K562 (cell line): ENCODE results near the gene TULP4. TPM values are rescaled to one million over a fixed set of nuclear protein-coding genes. Genes with fewer than 3 reads are reported as not detected.

ENCODE experiments used
- ATAC-seq: fragments of 200-7000 bp; cut with Tn5 transposase; 3 replicates; pipeline ENCODE4 v1.9.1; 2020; ENCODE audit warnings: moderate library complexity
- BruUV-seq: library from RNA; stranded (reverse); fragments of 400-500 nt; replicated peaks from 2 replicates; lab custom pipeline; 2021; lab: Mats Ljungman, UMichigan
- CTCF ChIA-PET: fragments of 300-600 bp; formaldehyde crosslinking; extraction: SDS; loops from one replicate; lab custom pipeline; 2021; ENCODE audit warnings: low intra/inter-chr PET ratio; lab: Yijun Ruan, JAX
- POLR2A ChIA-PET: fragments of 300-600, 350-650 bp; sonication (Branson Sonifier 250); formaldehyde crosslinking; extraction: SDS; loops from one replicate; lab custom pipeline; 2021; ENCODE audit warnings: antibody characterized with exemption, inconsistent platforms; lab: Yijun Ruan, JAX
- DNase-seq, 4 experiments: peaks; one replicate each; pipeline versions ENCODE4 v3.0.0 to v3.0.0-alpha.2; 2011 to 2018; ENCODE audit warnings: low spot score in 3 of 4, mixed read lengths in 3 of 4; ENCODE audit errors: extremely low read depth in 1 of 4
- FAIRE-seq: peaks from 2 replicates; lab custom pipeline; 2011; peaks lifted over from hg19 to GRCh38; lab: Jason Lieb, UNC
- H2AFZ ChIP-seq: 2 replicates; pipeline ENCODE4 v1.6.0; 2011; ENCODE audit warnings: low read depth, low read length, control low read depth, inconsistent platforms
- H3K27ac ChIP-seq: fragments of 200-600 bp; 3 replicates; pipeline ENCODE4 v1.8.0; 2011; ENCODE audit warnings: low read depth, mild to moderate bottlenecking, control low read depth, inconsistent platforms, low read length, moderate library complexity, mixed read lengths; ENCODE audit errors: extremely low read depth
- H3K27me3 ChIP-seq, 2 experiments: fragments of 300-600 bp in 1 of 2; 2 replicates in 1 of 2; 3 replicates in 1 of 2; pipeline versions ENCODE4 v1.6.0 to v1.8.0; 2011; ENCODE audit warnings: inconsistent platforms in 2 of 2, low read length in 2 of 2, mild to moderate bottlenecking in 1 of 2, mixed read lengths in 1 of 2, moderate library complexity in 1 of 2; ENCODE audit not compliant: control insufficient read depth in 2 of 2, insufficient read depth in 2 of 2
- H3K36me3 ChIP-seq: fragments of 300-600 bp; 3 replicates; pipeline ENCODE4 v1.8.0; 2011; ENCODE audit warnings: mild to moderate bottlenecking, low read length, inconsistent platforms; ENCODE audit not compliant: control insufficient read depth, insufficient read depth
- H3K4me1 ChIP-seq, 2 experiments: fragments of 200-600 bp in 1 of 2; replicated peaks in 1 of 2; 2 replicates in 1 of 2; 3 replicates in 1 of 2; pipeline versions ENCODE4 v1.5.1 to v1.8.0; 2011; ENCODE audit warnings: inconsistent platforms in 2 of 2, low read length in 2 of 2, mild to moderate bottlenecking in 1 of 2, mixed read lengths in 1 of 2, moderate library complexity in 1 of 2; ENCODE audit not compliant: control insufficient read depth in 2 of 2, insufficient read depth in 2 of 2
- H3K4me2 ChIP-seq: 2 replicates; pipeline ENCODE4 v1.6.1; 2011; ENCODE audit warnings: low read length, control low read depth, inconsistent platforms, mixed read lengths; ENCODE audit not compliant: insufficient read depth
- H3K4me3 ChIP-seq: fragments of 200-600 bp; sonication (generic), shearing (Covaris generic); 2 replicates; pipeline ENCODE4 v1.5.1; 2016; ENCODE audit warnings: control low read depth, inconsistent platforms
- H3K79me2 ChIP-seq: fragments of 200-600 bp; 3 replicates; pipeline ENCODE4 v1.8.0; 2011; ENCODE audit warnings: low read length, inconsistent platforms; ENCODE audit not compliant: control insufficient read depth, insufficient read depth
- H3K9ac ChIP-seq, 2 experiments: 2 replicates each; pipeline versions ENCODE4 v1.6.0 to v1.6.1; 2011; ENCODE audit warnings: low read depth in 2 of 2, low read length in 2 of 2, control low read depth in 1 of 2, inconsistent platforms in 1 of 2, mild to moderate bottlenecking in 1 of 2, mixed read lengths in 1 of 2; ENCODE audit not compliant: insufficient read depth in 1 of 2
- H3K9me1 ChIP-seq: one replicate; pipeline ENCODE4 v1.6.0; 2011; ENCODE audit warnings: inconsistent platforms, mild to moderate bottlenecking, low read length, moderate library complexity; ENCODE audit not compliant: control insufficient read depth, insufficient read depth
- H3K9me3 ChIP-seq: replicated peaks from 2 replicates; pipeline ENCODE4 v1.5.1; 2011; ENCODE audit warnings: low read depth, low read length, inconsistent platforms; ENCODE audit not compliant: control insufficient read depth, insufficient read depth
- H4K20me1 ChIP-seq: replicated peaks from 2 replicates; pipeline ENCODE4 v1.6.1; 2011; ENCODE audit warnings: low read length, inconsistent platforms, mixed read lengths; ENCODE audit not compliant: control insufficient read depth, insufficient read depth
- BCLAF1 ChIP-seq, 2 experiments: fragments of 450-650 bp in 1 of 2; IDR thresholded peaks; 2 replicates each; pipeline ENCODE4 v1.6.1; 2011 to 2017; ENCODE audit warnings: low read depth in 2 of 2, antibody characterized with exemption in 1 of 2, borderline replicate concordance in 1 of 2, low read length in 1 of 2, mild to moderate bottlenecking in 1 of 2, mixed read lengths in 1 of 2; ENCODE audit not compliant: control insufficient read depth in 1 of 2
- E2F5 ChIP-seq: sonication (generic); formaldehyde crosslinking; IDR thresholded peaks from 2 replicates; pipeline ENCODE4 v1.8.0; 2022; ENCODE audit warnings: mild to moderate bottlenecking, missing genetic modification reagents
- FOS ChIP-seq: IDR thresholded peaks from 3 replicates; pipeline ENCODE4 v1.6.1; 2011; ENCODE audit not compliant: insufficient read length; ENCODE audit errors: extremely low read depth
- HBP1 ChIP-seq: fragments of 450-650 bp; formaldehyde crosslinking; IDR thresholded peaks from 2 replicates; pipeline ENCODE4 v1.4.0; 2022; ENCODE audit warnings: missing genetic modification characterization
- HIVEP1 ChIP-seq: fragments of 250-450 bp; sonication (Bioruptor Pico); IDR thresholded peaks from 2 replicates; pipeline ENCODE4 v1.4.0; 2020; ENCODE audit warnings: mild to moderate bottlenecking
- LEF1 ChIP-seq: fragments of 450-650 bp; IDR thresholded peaks from 2 replicates; pipeline ENCODE4 v1.6.1; 2016; ENCODE audit warnings: mild to moderate bottlenecking
- MCM7 ChIP-seq, 2 experiments: fragments of 450-650 bp; IDR thresholded peaks; 2 replicates each; pipeline ENCODE4 v1.6.1; 2016 to 2018
- MECOM ChIP-seq: fragments of 250-450 bp; sonication (Bioruptor Pico); IDR thresholded peaks from 2 replicates; pipeline ENCODE4 v1.8.0; 2022; ENCODE audit warnings: inconsistent platforms
- RBM25 ChIP-seq: fragments of 200-400 bp; formaldehyde crosslinking; IDR thresholded peaks from 2 replicates; pipeline ENCODE4 v1.6.1; 2018; ENCODE audit warnings: low read length, low read depth, moderate library complexity; ENCODE audit not compliant: severe bottlenecking
- SUPT5H ChIP-seq: fragments of 450-650 bp; IDR thresholded peaks from 2 replicates; pipeline ENCODE4 v1.6.1; 2016
- XRCC3 ChIP-seq: fragments of 450-650 bp; IDR thresholded peaks from 2 replicates; pipeline ENCODE4 v1.6.1; 2017; ENCODE audit warnings: mild to moderate bottlenecking, moderate library complexity
- ZNF121 ChIP-seq: sonication (generic); formaldehyde crosslinking; conservative IDR thresholded peaks from 2 replicates; pipeline ENCODE4 v1.8.0; 2022; ENCODE audit warnings: missing genetic modification reagents
- ZNF174 ChIP-seq: fragments of 250-450 bp; sonication (Bioruptor Pico); IDR thresholded peaks from 2 replicates; pipeline ENCODE4 v1.4.0; 2020; ENCODE audit warnings: mild to moderate bottlenecking
- WGBS: fragments of 100-300 bp; shearing (Covaris generic); methylation state at CpG from one replicate; pipeline ENCODE4 v1.1.6; 2016; ENCODE audit warnings: low coverage, mixed read lengths; ENCODE audit not compliant: insufficient coverage; ENCODE audit errors: missing lambda C conversion rate; 5-methylcytosine and 5-hydroxymethylcytosine counted together
- in situ Hi-C: fragments of 300-500 bp; cut with MboI; formaldehyde crosslinking; loops from 4 replicates; pipeline ENCODE4 v1.15.0; 2018; ENCODE audit warnings: inconsistent platforms, mixed read lengths
- intact Hi-C: fragments of 100-400 bp; cut with micrococcal nuclease; formaldehyde crosslinking; loops from 2 replicates; pipeline ENCODE4 v1.14.2; 2022
- polyA plus RNA-seq, 8 experiments: library from polyadenylated mRNA; depleted of rRNA in 4 of 8; stranded (reverse) in 5 of 8; unstranded in 3 of 8; fragments of >200 nt; fragmentation: Nextera tagmentation in 2 of 8; fragmentation: Illumina TruSeq in 1 of 8; extraction: Ambion mirVana in 2 of 8; extraction: Trizol in 1 of 8; gene quantifications; 2 replicates each; pipeline versions ENCODE4 v1.2.1 to v1.2.3, GENCODE V29; 2011 to 2014; ENCODE audit warnings: inconsistent platforms in 1 of 8, missing spikeins in 1 of 8
- total RNA-seq, 7 experiments: library from RNA; depleted of rRNA in 6 of 7; stranded (reverse); fragments of >200 nt in 6 of 7; fragmentation: Illumina TruSeq in 2 of 7; extraction: Trizol in 2 of 7; gene quantifications; 2 replicates each; pipeline versions ENCODE4 v1.2.1 to v1.2.3, GENCODE V29; 2011 to 2021; ENCODE audit warnings: low replicate concordance in 1 of 7
- TF ChIP-seq, protein P1 (sequence below): fragments of 250-450 bp; sonication (Bioruptor Pico); IDR thresholded peaks from 2 replicates; pipeline ENCODE4 v1.4.0; 2020; ENCODE audit warnings: mild to moderate bottlenecking, moderate library complexity

Gene TULP4
- total and polyA plus RNA-seq, 9 of the 15 experiments (the other 6 are each of a cell fraction or from before 2014, with no cell fraction given), result 1.2 to 50.4 (median 11.0) TPM

GRCh38 chr6:158417760-158418098 lies 105.5 kb downstream of the TULP4 start (continued):
- TF ChIP-seq BCLAF1 (IDR thresholded peaks at IDR 0.05; ENCODE audit: borderline replicate concordance in 1 of 2, control insufficient read depth in 1 of 2, low read depth in 2 of 2, low read length in 1 of 2), result no peak

GRCh38 chr6:158418501-158418900 lies 106.2 kb downstream of the TULP4 start:
- no peak overlapping the region for H3K27ac ChIP-seq
- H3K36me3 ChIP-seq, result peaks cover 17% of the 10 kb centered on the region; the same call in 1 of the 3 replicates
- H3K27me3 ChIP-seq, result no peaks in the 10 kb centered on the region
- H3K9me3 ChIP-seq, result no peaks in the 10 kb centered on the region
- no TSS peak for BruUV-seq
- no peak for ATAC-seq
- no peak overlapping the region for H2AFZ ChIP-seq
- no peak overlapping the region for H3K4me2 ChIP-seq
- intact Hi-C loops, result no loop called here
- 97% methylated on average over 2 of the region's 2 CpGs for WGBS
- FAIRE-seq, result no peak
- DNase-seq, result no peak
- H4K20me1 ChIP-seq, result no peaks in the 10 kb centered on the region
- H3K9ac ChIP-seq, result no peak overlapping the region
- POLR2A ChIA-PET, result no interaction called here
- CTCF ChIA-PET, result no interaction called here
- in situ Hi-C loops, result no loop called here
- no peaks in the 10 kb centered on the region for H3K79me2 ChIP-seq
- H3K4me1 ChIP-seq, result no peaks in the 10 kb centered on the region
- no peak overlapping the region for H3K4me3 ChIP-seq
- H3K9me1 ChIP-seq, result no peaks in the 10 kb centered on the region
- TF ChIP-seq MECOM (no peak), ZNF174 (CRISPR knock-in tag) (no peak), ZNF121 (no peak), LEF1 (no peak), HBP1 (CRISPR knock-in tag) (no peak), FOS (no peak), HIVEP1 (CRISPR knock-in tag) (no peak), SUPT5H (no peak), RBM25 (no peak), E2F5 (CRISPR knock-in tag) (no peak), XRCC3 (no peak), MCM7 (IDR thresholded peaks at IDR 0.05) (no peak)
- TF ChIP-seq, protein P1, sequence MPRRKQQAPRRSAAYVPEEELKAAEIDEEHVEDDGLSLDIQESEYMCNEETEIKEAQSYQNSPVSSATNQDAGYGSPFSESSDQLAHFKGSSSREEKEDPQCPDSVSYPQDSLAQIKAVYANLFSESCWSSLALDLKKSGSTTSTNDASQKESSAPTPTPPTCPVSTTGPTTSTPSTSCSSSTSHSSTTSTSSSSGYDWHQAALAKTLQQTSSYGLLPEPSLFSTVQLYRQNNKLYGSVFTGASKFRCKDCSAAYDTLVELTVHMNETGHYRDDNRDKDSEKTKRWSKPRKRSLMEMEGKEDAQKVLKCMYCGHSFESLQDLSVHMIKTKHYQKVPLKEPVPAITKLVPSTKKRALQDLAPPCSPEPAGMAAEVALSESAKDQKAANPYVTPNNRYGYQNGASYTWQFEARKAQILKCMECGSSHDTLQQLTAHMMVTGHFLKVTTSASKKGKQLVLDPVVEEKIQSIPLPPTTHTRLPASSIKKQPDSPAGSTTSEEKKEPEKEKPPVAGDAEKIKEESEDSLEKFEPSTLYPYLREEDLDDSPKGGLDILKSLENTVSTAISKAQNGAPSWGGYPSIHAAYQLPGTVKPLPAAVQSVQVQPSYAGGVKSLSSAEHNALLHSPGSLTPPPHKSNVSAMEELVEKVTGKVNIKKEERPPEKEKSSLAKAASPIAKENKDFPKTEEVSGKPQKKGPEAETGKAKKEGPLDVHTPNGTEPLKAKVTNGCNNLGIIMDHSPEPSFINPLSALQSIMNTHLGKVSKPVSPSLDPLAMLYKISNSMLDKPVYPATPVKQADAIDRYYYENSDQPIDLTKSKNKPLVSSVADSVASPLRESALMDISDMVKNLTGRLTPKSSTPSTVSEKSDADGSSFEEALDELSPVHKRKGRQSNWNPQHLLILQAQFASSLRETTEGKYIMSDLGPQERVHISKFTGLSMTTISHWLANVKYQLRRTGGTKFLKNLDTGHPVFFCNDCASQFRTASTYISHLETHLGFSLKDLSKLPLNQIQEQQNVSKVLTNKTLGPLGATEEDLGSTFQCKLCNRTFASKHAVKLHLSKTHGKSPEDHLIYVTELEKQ (CRISPR knock-in tag), result no peak
